K562 (cell line): Measurements from ENCODE around the gene WDR46. TPM values are rescaled to one million over a fixed set of nuclear protein-coding genes. Genes with fewer than 3 reads are reported as not detected.

ENCODE experiments used
- ATAC-seq: fragments of 200-7000 bp; cut with Tn5 transposase; 3 replicates; pipeline ENCODE4 v1.9.1; 2020; ENCODE audit warnings: moderate library complexity
- BruUV-seq: library from RNA; stranded (reverse); fragments of 400-500 nt; replicated peaks from 2 replicates; lab custom pipeline; 2021; lab: Mats Ljungman, UMichigan
- CTCF ChIA-PET: fragments of 300-600 bp; formaldehyde crosslinking; extraction: SDS; loops from one replicate; lab custom pipeline; 2021; ENCODE audit warnings: low intra/inter-chr PET ratio; lab: Yijun Ruan, JAX
- POLR2A ChIA-PET: fragments of 300-600, 350-650 bp; sonication (Branson Sonifier 250); formaldehyde crosslinking; extraction: SDS; loops from one replicate; lab custom pipeline; 2021; ENCODE audit warnings: antibody characterized with exemption, inconsistent platforms; lab: Yijun Ruan, JAX
- DNase-seq, 4 experiments: peaks; one replicate each; pipeline versions ENCODE4 v3.0.0 to v3.0.0-alpha.2; 2011 to 2018; ENCODE audit warnings: low spot score in 3 of 4, mixed read lengths in 3 of 4; ENCODE audit errors: extremely low read depth in 1 of 4
- FAIRE-seq: peaks from 2 replicates; lab custom pipeline; 2011; peaks lifted over from hg19 to GRCh38; lab: Jason Lieb, UNC
- H2AFZ ChIP-seq: 2 replicates; pipeline ENCODE4 v1.6.0; 2011; ENCODE audit warnings: low read depth, low read length, control low read depth, inconsistent platforms
- H3K27ac ChIP-seq: fragments of 200-600 bp; 3 replicates; pipeline ENCODE4 v1.8.0; 2011; ENCODE audit warnings: low read depth, mild to moderate bottlenecking, control low read depth, inconsistent platforms, low read length, moderate library complexity, mixed read lengths; ENCODE audit errors: extremely low read depth
- H3K27me3 ChIP-seq, 2 experiments: fragments of 300-600 bp in 1 of 2; 2 replicates in 1 of 2; 3 replicates in 1 of 2; pipeline versions ENCODE4 v1.6.0 to v1.8.0; 2011; ENCODE audit warnings: inconsistent platforms in 2 of 2, low read length in 2 of 2, mild to moderate bottlenecking in 1 of 2, mixed read lengths in 1 of 2, moderate library complexity in 1 of 2; ENCODE audit not compliant: control insufficient read depth in 2 of 2, insufficient read depth in 2 of 2
- H3K36me3 ChIP-seq: fragments of 300-600 bp; 3 replicates; pipeline ENCODE4 v1.8.0; 2011; ENCODE audit warnings: mild to moderate bottlenecking, low read length, inconsistent platforms; ENCODE audit not compliant: control insufficient read depth, insufficient read depth
- H3K4me1 ChIP-seq, 2 experiments: fragments of 200-600 bp in 1 of 2; replicated peaks in 1 of 2; 2 replicates in 1 of 2; 3 replicates in 1 of 2; pipeline versions ENCODE4 v1.5.1 to v1.8.0; 2011; ENCODE audit warnings: inconsistent platforms in 2 of 2, low read length in 2 of 2, mild to moderate bottlenecking in 1 of 2, mixed read lengths in 1 of 2, moderate library complexity in 1 of 2; ENCODE audit not compliant: control insufficient read depth in 2 of 2, insufficient read depth in 2 of 2
- H3K4me2 ChIP-seq: 2 replicates; pipeline ENCODE4 v1.6.1; 2011; ENCODE audit warnings: low read length, control low read depth, inconsistent platforms, mixed read lengths; ENCODE audit not compliant: insufficient read depth
- H3K4me3 ChIP-seq: fragments of 200-600 bp; sonication (generic), shearing (Covaris generic); 2 replicates; pipeline ENCODE4 v1.5.1; 2016; ENCODE audit warnings: control low read depth, inconsistent platforms
- H3K79me2 ChIP-seq: fragments of 200-600 bp; 3 replicates; pipeline ENCODE4 v1.8.0; 2011; ENCODE audit warnings: low read length, inconsistent platforms; ENCODE audit not compliant: control insufficient read depth, insufficient read depth
- H3K9ac ChIP-seq, 2 experiments: 2 replicates each; pipeline versions ENCODE4 v1.6.0 to v1.6.1; 2011; ENCODE audit warnings: low read depth in 2 of 2, low read length in 2 of 2, control low read depth in 1 of 2, inconsistent platforms in 1 of 2, mild to moderate bottlenecking in 1 of 2, mixed read lengths in 1 of 2; ENCODE audit not compliant: insufficient read depth in 1 of 2
- H3K9me1 ChIP-seq: one replicate; pipeline ENCODE4 v1.6.0; 2011; ENCODE audit warnings: inconsistent platforms, mild to moderate bottlenecking, low read length, moderate library complexity; ENCODE audit not compliant: control insufficient read depth, insufficient read depth
- H3K9me3 ChIP-seq: replicated peaks from 2 replicates; pipeline ENCODE4 v1.5.1; 2011; ENCODE audit warnings: low read depth, low read length, inconsistent platforms; ENCODE audit not compliant: control insufficient read depth, insufficient read depth
- H4K20me1 ChIP-seq: replicated peaks from 2 replicates; pipeline ENCODE4 v1.6.1; 2011; ENCODE audit warnings: low read length, inconsistent platforms, mixed read lengths; ENCODE audit not compliant: control insufficient read depth, insufficient read depth
- CREM ChIP-seq: IDR thresholded peaks from 2 replicates; pipeline ENCODE4 v1.6.1; 2014; ENCODE audit warnings: antibody characterized with exemption, low read depth
- ESRRA ChIP-seq: fragments of 450-650 bp; IDR thresholded peaks from 2 replicates; pipeline ENCODE4 v1.6.1; 2014; ENCODE audit warnings: low read depth, mild to moderate bottlenecking, moderate library complexity, borderline replicate concordance
- FOXK1 ChIP-seq: sonication (generic); formaldehyde crosslinking; IDR thresholded peaks from 2 replicates; pipeline ENCODE4 v1.8.0; 2022; ENCODE audit warnings: missing genetic modification reagents, mild to moderate bottlenecking, borderline replicate concordance
- HNRNPLL ChIP-seq: fragments of 200-400 bp; formaldehyde crosslinking; IDR thresholded peaks from 2 replicates; pipeline ENCODE4 v1.6.1; 2017; ENCODE audit warnings: low read length, low read depth, mild to moderate bottlenecking; ENCODE audit not compliant: poor library complexity, severe bottlenecking
- NCOA1 ChIP-seq: fragments of 450-650 bp; IDR thresholded peaks from 2 replicates; pipeline ENCODE4 v1.6.1; 2016; ENCODE audit warnings: low read depth
- NONO ChIP-seq, 2 experiments: fragments of 200-400 bp in 1 of 2; fragments of 450-650 bp in 1 of 2; formaldehyde crosslinking in 1 of 2; IDR thresholded peaks; 2 replicates each; pipeline ENCODE4 v1.6.1; 2017; ENCODE audit warnings: low read depth in 2 of 2, mild to moderate bottlenecking in 2 of 2, moderate library complexity in 2 of 2, low read length in 1 of 2
- TAF1 ChIP-seq: IDR thresholded peaks from 2 replicates; pipeline ENCODE4 v1.6.1; 2011; ENCODE audit warnings: mild to moderate bottlenecking, low read length, moderate library complexity; ENCODE audit not compliant: insufficient read depth, control insufficient read depth, severe bottlenecking; ENCODE audit errors: extremely low read depth
- ZKSCAN1 ChIP-seq: fragments of 150-350 bp; IDR thresholded peaks from 2 replicates; pipeline ENCODE4 v1.6.1; 2016; ENCODE audit warnings: low read depth, low read length
- ZNF384 ChIP-seq: IDR thresholded peaks from 2 replicates; pipeline ENCODE4 v1.6.1; 2012; ENCODE audit warnings: low read depth, low read length, improper control_type of control experiment
- WGBS: fragments of 100-300 bp; shearing (Covaris generic); methylation state at CpG from one replicate; pipeline ENCODE4 v1.1.6; 2016; ENCODE audit warnings: low coverage, mixed read lengths; ENCODE audit not compliant: insufficient coverage; ENCODE audit errors: missing lambda C conversion rate; 5-methylcytosine and 5-hydroxymethylcytosine counted together
- in situ Hi-C: fragments of 300-500 bp; cut with MboI; formaldehyde crosslinking; loops from 4 replicates; pipeline ENCODE4 v1.15.0; 2018; ENCODE audit warnings: inconsistent platforms, mixed read lengths
- intact Hi-C: fragments of 100-400 bp; cut with micrococcal nuclease; formaldehyde crosslinking; loops from 2 replicates; pipeline ENCODE4 v1.14.2; 2022
- polyA plus RNA-seq, 8 experiments: library from polyadenylated mRNA; depleted of rRNA in 4 of 8; stranded (reverse) in 5 of 8; unstranded in 3 of 8; fragments of >200 nt; fragmentation: Nextera tagmentation in 2 of 8; fragmentation: Illumina TruSeq in 1 of 8; extraction: Ambion mirVana in 2 of 8; extraction: Trizol in 1 of 8; gene quantifications; 2 replicates each; pipeline versions ENCODE4 v1.2.1 to v1.2.3, GENCODE V29; 2011 to 2014; ENCODE audit warnings: inconsistent platforms in 1 of 8, missing spikeins in 1 of 8
- total RNA-seq, 7 experiments: library from RNA; depleted of rRNA in 6 of 7; stranded (reverse); fragments of >200 nt in 6 of 7; fragmentation: Illumina TruSeq in 2 of 7; extraction: Trizol in 2 of 7; gene quantifications; 2 replicates each; pipeline versions ENCODE4 v1.2.1 to v1.2.3, GENCODE V29; 2011 to 2021; ENCODE audit warnings: low replicate concordance in 1 of 7
- TF ChIP-seq, protein P1 (sequence below): sonication (generic); formaldehyde crosslinking; IDR thresholded peaks from 2 replicates; pipeline ENCODE4 v1.8.1; 2023; ENCODE audit warnings: mild to moderate bottlenecking, missing genetic modification reagents
- TF ChIP-seq, protein P2 (sequence below): sonication (generic); formaldehyde crosslinking; IDR thresholded peaks from 2 replicates; pipeline ENCODE4 v1.8.1; 2023; ENCODE audit warnings: mild to moderate bottlenecking, missing genetic modification reagents, moderate library complexity

WDR46 gene
- total and polyA plus RNA-seq, 9 of the 15 experiments (the other 6 are each of a cell fraction or from before 2014, with no cell fraction given): 8.9 to 146 (median 93.1) TPM

DNA sequence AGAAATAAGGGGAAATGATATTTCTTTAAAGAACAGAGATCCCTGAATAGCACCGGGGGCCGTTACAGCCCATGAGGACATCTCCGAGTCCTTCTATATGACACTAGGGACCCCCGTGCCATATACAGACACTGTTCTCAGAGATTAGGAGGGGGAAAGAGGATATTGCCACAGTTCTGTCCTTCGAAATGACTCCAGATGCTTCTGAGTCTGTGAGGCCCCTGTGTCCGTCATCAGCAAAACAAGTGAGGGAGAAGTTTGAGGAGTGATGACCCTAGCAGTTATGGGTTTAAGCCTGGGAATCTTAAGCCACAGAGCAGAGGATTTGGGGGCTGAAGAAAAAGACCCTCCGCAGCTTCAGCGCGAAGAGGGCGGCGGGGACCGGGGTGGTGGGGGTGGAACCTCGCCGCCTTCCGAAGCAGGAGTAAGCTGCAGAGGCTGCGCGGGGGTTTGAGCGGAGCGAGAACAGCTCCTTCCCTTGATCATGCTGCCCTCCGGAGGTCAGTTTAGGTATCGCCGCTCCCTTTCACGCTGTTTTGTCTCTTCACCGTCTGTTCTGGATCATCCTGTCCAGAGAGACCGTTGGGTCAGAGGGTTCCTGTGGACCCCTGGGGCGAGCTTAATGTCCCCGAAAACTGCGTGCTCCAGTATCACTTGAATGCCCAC, 40.9 kb downstream of the WDR46 start:
- peak overlapping the region; percentile 53 for H3K4me3 ChIP-seq
- in situ Hi-C loops (loop anchor here (5.0 kb wide), 2 partner anchors 131 to 231 kb away; no protein-coding TSS in a partner anchor), intact Hi-C loops (loop anchor here (1.0 to 2.0 kb wide), 4 partner anchors 47 to 234 kb away; partner anchors contain the start of genes RXRB and SLC39A7)
- H3K36me3 ChIP-seq: peaks cover 19% of the 10 kb centered on the region
- H2AFZ ChIP-seq: peak overlapping the region; percentile 99
- no peaks in the 10 kb centered on the region for H4K20me1 ChIP-seq
- CTCF ChIA-PET: interaction anchor here (0.5 to 3.6 kb wide), 11 partner anchors 47 to 504 kb away, joined by 3 to 24 read pairs (median 5); partner anchors contain the start of genes RXRB and SLC39A7
- no peaks in the 10 kb centered on the region for H3K79me2 ChIP-seq
- ATAC-seq (peak; percentile 76), FAIRE-seq (no peak), DNase-seq (peak; percentile 82 to 95 (median 84))
- H3K9me3 ChIP-seq: no peaks in the 10 kb centered on the region
- no TSS peak for BruUV-seq
- peaks cover 22 to 31% of the 10 kb centered on the region in 2 experiments for H3K4me1 ChIP-seq
- peak overlapping the region; percentile 97 for H3K4me2 ChIP-seq
- H3K9ac ChIP-seq: peak overlapping the region; percentile 79 to 87
- POLR2A ChIA-PET: interaction anchor here (0.6 to 5.2 kb wide), 21 partner anchors 11 to 1033 kb away, joined by 3 to 57 read pairs (median 3); partner anchors contain the start of genes B3GALT4, HLA-DPA1, RING1 and RPS18
- H3K27me3 ChIP-seq: peaks cover 4 to 9% of the 10 kb centered on the region in 2 experiments; a peak in 2 of 5 replicates
- peak overlapping the region; percentile 81 for H3K27ac ChIP-seq
- 10% methylated on average over 24 of the region's 28 CpGs for WGBS
- peaks cover 4% of the 10 kb centered on the region for H3K9me1 ChIP-seq
- no peak for TF ChIP-seq ESRRA
- no peak for TF ChIP-seq NONO (IDR thresholded peaks at IDR 0.05; ENCODE audit: low read depth in 2 of 2, low read length in 1 of 2)
- no peak for TF ChIP-seq ZNF384
- TF ChIP-seq, protein P1, sequence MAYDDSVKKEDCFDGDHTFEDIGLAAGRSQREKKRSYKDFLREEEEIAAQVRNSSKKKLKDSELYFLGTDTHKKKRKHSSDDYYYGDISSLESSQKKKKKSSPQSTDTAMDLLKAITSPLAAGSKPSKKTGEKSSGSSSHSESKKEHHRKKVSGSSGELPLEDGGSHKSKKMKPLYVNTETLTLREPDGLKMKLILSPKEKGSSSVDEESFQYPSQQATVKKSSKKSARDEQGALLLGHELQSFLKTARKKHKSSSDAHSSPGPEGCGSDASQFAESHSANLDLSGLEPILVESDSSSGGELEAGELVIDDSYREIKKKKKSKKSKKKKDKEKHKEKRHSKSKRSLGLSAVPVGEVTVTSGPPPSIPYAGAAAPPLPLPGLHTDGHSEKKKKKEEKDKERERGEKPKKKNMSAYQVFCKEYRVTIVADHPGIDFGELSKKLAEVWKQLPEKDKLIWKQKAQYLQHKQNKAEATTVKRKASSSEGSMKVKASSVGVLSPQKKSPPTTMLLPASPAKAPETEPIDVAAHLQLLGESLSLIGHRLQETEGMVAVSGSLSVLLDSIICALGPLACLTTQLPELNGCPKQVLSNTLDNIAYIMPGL: peak; percentile 85; the same call in 1 of the 2 replicates
- TF ChIP-seq FOXK1 (CRISPR knock-in tag): peak; percentile 80; the same call in 1 of the 2 replicates
- peak; percentile 70 for TF ChIP-seq HNRNPLL
- TF ChIP-seq, protein P2, sequence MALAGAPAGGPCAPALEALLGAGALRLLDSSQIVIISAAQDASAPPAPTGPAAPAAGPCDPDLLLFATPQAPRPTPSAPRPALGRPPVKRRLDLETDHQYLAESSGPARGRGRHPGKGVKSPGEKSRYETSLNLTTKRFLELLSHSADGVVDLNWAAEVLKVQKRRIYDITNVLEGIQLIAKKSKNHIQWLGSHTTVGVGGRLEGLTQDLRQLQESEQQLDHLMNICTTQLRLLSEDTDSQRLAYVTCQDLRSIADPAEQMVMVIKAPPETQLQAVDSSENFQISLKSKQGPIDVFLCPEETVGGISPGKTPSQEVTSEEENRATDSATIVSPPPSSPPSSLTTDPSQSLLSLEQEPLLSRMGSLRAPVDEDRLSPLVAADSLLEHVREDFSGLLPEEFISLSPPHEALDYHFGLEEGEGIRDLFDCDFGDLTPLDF (CRISPR knock-in tag): 0 out of 2 replicates have a peak, but pooled peaks have one; percentile 44
- peak; percentile 21 for TF ChIP-seq TAF1
- 0 out of 2 replicates have a peak, but pooled peaks have one; percentile 34 for TF ChIP-seq CREM
- peak; percentile 22; the same call in 1 of the 2 replicates for TF ChIP-seq NCOA1
- 0 out of 2 replicates have a peak, but pooled peaks have one; percentile 9 for TF ChIP-seq ZKSCAN1
